Epidermal melanocyte (primary cell): ENCODE measurements around the gene C1GALT1.
"Not testable (repeated sequence)": the region's sequence is repeated elsewhere in the genome, so short reads cannot be mapped to it uniquely, and the experiment has no call there.

Source experiments
- DNase-seq: peaks from one replicate; pipeline ENCODE4 v3.0.0; 2011; ENCODE audit warnings: low spot score; ENCODE audit not compliant: insufficient read length

The C1GALT1 gene

GRCh38 chr7:7169296-7169695 lies 13.0 kb upstream of the C1GALT1 start:
- DNase-seq, result no peak

- no peak for DNase-seq
Measured at GRCh38 chr7:7173956-7174632, 8.2 kb upstream of the C1GALT1 start.

GRCh38 chr7:7175075-7175695 lies 7.2 kb upstream of the C1GALT1 start:
- no peak for DNase-seq

- DNase-seq, result peak; percentile 31
Measured at GRCh38 chr7:7176406-7177043, 5.8 kb upstream of the C1GALT1 start.

GRCh38 chr7:7177044-7177517 lies 5.3 kb upstream of the C1GALT1 start:
- DNase-seq, result no peak

GRCh38 chr7:7178081-7178480 lies 4.3 kb upstream of the C1GALT1 start:
- no peak for DNase-seq

GRCh38 chr7:7178906-7179305 lies 3.4 kb upstream of the C1GALT1 start:
- no peak for DNase-seq

- no peak for DNase-seq
Measured at GRCh38 chr7:7180725-7181449, 1.5 kb upstream of the C1GALT1 start.

- peak; percentile 17 for DNase-seq
Measured at GRCh38 chr7:7181519-7182155, 707 bp upstream of the C1GALT1 start.

- DNase-seq, result peak; percentile 16
Measured at GRCh38 chr7:7183061-7183837, 905 bp downstream of the C1GALT1 start.

GRCh38 chr7:7183838-7184463 lies 1.6 kb downstream of the C1GALT1 start:
- no peak for DNase-seq

GRCh38 chr7:7185371-7185989 lies 3.1 kb downstream of the C1GALT1 start:
- DNase-seq, result no peak

- DNase-seq, result no peak
Measured at GRCh38 chr7:7188091-7188490, 5.7 kb downstream of the C1GALT1 start.

- DNase-seq, result no peak
Measured at GRCh38 chr7:7188742-7189141, 6.4 kb downstream of the C1GALT1 start.

- no peak for DNase-seq
Measured at GRCh38 chr7:7190142-7190541, 7.8 kb downstream of the C1GALT1 start.

GRCh38 chr7:7191137-7191536 lies 8.8 kb downstream of the C1GALT1 start:
- no peak for DNase-seq

- DNase-seq, result not testable (repeated sequence)
Measured at GRCh38 chr7:7192798-7193788, 10.7 kb downstream of the C1GALT1 start.

GRCh38 chr7:7199592-7199991 lies 17.2 kb downstream of the C1GALT1 start:
- DNase-seq, result not testable (repeated sequence)
